ENCODE results near the gene MIA2. TPM values are rescaled to one million over a fixed set of nuclear protein-coding genes. Genes with fewer than 3 reads are reported as not detected.

Gene MIA2
- total and polyA plus RNA-seq, 5 donors from 2014 or later, result 21.1 to 26.2 (median 21.9) TPM

DNA sequence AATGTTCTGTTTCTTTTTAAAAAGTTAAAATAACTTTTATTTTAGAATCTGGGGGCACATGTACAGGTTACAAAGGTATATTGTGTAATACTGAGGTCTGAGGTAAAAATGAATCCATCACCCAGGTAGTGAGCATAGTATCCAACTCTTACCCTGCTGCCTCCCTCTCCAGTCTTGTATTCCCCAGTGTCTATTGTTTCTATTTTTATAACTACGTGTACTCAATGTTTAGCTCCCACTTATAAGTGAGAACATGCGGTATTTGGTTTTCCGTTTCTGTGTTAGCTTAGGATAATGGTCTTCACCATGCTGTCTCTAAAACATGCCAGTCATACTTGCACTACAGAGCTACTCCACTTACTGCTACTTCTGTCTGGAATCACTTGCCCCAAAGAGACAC is 190.1 kb downstream of the MIA2 start:
- Histone ChIP-seq H3K4me3 (ENCODE audit: low read depth, low read length) (peak overlapping the region; percentile 32), H3K4me1 (ENCODE audit: control insufficient read depth, insufficient read depth, low read length, poor library complexity, severe bottlenecking) (peaks cover 38% of the 10 kb centered on the region), H3K36me3 (ENCODE audit: control insufficient read depth, insufficient read depth, low read length) (peaks cover 5% of the 10 kb centered on the region), H3K9me3 (ENCODE audit: control insufficient read depth in 2 of 2, low read length in 2 of 2) (no peaks in the 10 kb centered on the region), H3K27me3 (ENCODE audit: control insufficient read depth, insufficient read depth, low read length) (no peaks in the 10 kb centered on the region), H3K27ac (ENCODE audit: insufficient read depth, low read length, poor library complexity, severe bottlenecking) (no peak overlapping the region)
- ATAC-seq (ENCODE audit: low read depth in 2 of 2) (no peak), DNase-seq (no peak)
- no peak overlapping the region for H3K27ac Mint-ChIP-seq
- H3K4me3 Mint-ChIP-seq, result peak overlapping the region in 2 of 4 donors; percentile 8 to 43
- H3K4me1 Mint-ChIP-seq, result peaks cover 62 to 90% (median 63%) of the 10 kb centered on the region in 4 donors
- H3K9me3 Mint-ChIP-seq, result peaks cover 0 to 3% (median 0%) of the 10 kb centered on the region in 7 donors
- no peaks in the 10 kb centered on the region for H3K27me3 Mint-ChIP-seq
- H3K36me3 Mint-ChIP-seq, result peaks cover 18% of the 10 kb centered on the region

- no peak for ATAC-seq (ENCODE audit: low read depth in 2 of 2)
- peak overlapping the region; percentile 51 for H3K4me3 ChIP-seq (ENCODE audit: low read depth, low read length)
- H3K36me3 ChIP-seq (ENCODE audit: control insufficient read depth, insufficient read depth, low read length), result no peaks in the 10 kb centered on the region
- Mint-ChIP-seq H3K36me3 (peaks cover 4% of the 10 kb centered on the region), H3K4me1 (peaks cover 59 to 90% (median 65%) of the 10 kb centered on the region in 4 donors), H3K27ac (no peak overlapping the region), H3K4me3 (peak overlapping the region in 3 of 4 donors; percentile 25 to 39 (median 36)), H3K27me3 (no peaks in the 10 kb centered on the region), H3K9me3 (no peaks in the 10 kb centered on the region)
- H3K27ac ChIP-seq (ENCODE audit: insufficient read depth, low read length, poor library complexity, severe bottlenecking), result no peak overlapping the region
- H3K27me3 ChIP-seq (ENCODE audit: control insufficient read depth, insufficient read depth, low read length), result no peaks in the 10 kb centered on the region
- no peak for DNase-seq
- H3K4me1 ChIP-seq (ENCODE audit: control insufficient read depth, insufficient read depth, low read length, poor library complexity, severe bottlenecking), result peaks cover 56% of the 10 kb centered on the region
- no peaks in the 10 kb centered on the region for H3K9me3 ChIP-seq (ENCODE audit: control insufficient read depth in 2 of 2, low read length in 2 of 2)
Observed at GRCh38 chr14:39425947-39426346, 192.2 kb downstream of the MIA2 start.

- Histone ChIP-seq H3K36me3 (ENCODE audit: control insufficient read depth, insufficient read depth, low read length) (no peaks in the 10 kb centered on the region), H3K27me3 (ENCODE audit: control insufficient read depth, insufficient read depth, low read length) (no peaks in the 10 kb centered on the region), H3K27ac (ENCODE audit: insufficient read depth, low read length, poor library complexity, severe bottlenecking) (no peak overlapping the region), H3K4me3 (ENCODE audit: low read depth, low read length) (peak overlapping the region; percentile 51), H3K4me1 (ENCODE audit: control insufficient read depth, insufficient read depth, low read length, poor library complexity, severe bottlenecking) (peaks cover 54% of the 10 kb centered on the region), H3K9me3 (ENCODE audit: control insufficient read depth in 2 of 2, low read length in 2 of 2) (no peaks in the 10 kb centered on the region)
- DNase-seq (peak in 1 of 3 donors; percentile 49), ATAC-seq (ENCODE audit: low read depth in 2 of 2) (no peak)
- H3K9me3 Mint-ChIP-seq, result no peaks in the 10 kb centered on the region
- H3K27me3 Mint-ChIP-seq, result no peaks in the 10 kb centered on the region
- peaks cover 55 to 87% (median 63%) of the 10 kb centered on the region in 4 donors for H3K4me1 Mint-ChIP-seq
- peak overlapping the region in 1 of 3 donors; percentile 72 for H3K27ac Mint-ChIP-seq
- H3K36me3 Mint-ChIP-seq, result peaks cover 5% of the 10 kb centered on the region
- H3K4me3 Mint-ChIP-seq, result peak overlapping the region; percentile 25 to 43 (median 36)
Observed at GRCh38 chr14:39426605-39427004, 192.9 kb downstream of the MIA2 start.

DNA sequence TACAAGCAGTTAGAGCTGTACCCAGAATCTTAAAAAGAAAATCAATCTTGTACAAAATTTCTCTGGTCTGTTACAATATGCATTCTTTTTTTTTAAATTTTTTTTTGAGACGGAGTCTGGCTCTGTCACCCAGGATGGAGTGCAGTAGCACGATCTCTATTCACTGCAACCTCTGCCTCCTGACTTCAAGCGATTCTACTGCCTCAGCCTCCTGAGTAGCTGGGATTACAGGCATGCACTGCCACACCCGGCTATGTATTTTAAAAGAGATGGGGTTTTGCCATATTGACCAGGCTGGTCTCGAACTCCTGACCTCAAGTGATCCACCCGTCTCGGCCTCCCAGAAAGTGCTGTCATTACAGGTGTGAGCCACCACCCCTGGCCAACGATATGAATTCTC is 194.4 kb downstream of the MIA2 start:
- H3K4me3 Mint-ChIP-seq, result peak overlapping the region; percentile 94 to 100 (median 100)

DNA sequence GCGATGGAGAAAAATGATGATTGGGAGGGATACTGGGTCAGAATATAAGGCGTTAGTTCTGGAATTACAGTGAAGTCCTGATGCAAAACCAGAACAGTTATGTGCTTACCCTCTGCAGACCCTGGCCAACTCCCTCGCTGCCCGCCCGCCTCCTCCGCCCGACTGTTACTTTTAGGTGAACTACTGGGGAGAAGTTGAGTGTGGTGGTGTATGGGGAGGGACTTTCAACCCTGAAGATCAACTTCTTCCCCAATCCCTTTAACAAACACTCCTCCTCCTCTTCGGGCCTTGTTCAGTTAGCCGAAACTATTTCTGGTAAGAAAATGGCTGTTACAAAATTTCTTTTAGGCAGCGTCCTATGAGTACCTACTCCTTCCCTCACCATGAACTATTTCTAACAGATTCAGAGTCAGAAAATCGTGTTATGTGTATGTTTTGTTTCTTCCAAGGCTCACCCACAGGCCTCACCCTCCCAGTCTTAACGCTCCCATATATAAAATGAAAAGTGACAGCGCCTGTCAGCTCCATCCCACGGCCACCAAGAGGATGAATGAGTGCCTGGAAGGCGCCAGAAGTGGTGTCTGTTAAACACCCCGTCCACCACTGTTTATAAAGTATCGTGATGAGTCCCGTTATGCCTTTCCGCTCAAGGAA is 197.2 kb downstream of the MIA2 start:
- Mint-ChIP-seq H3K27me3 (peaks cover 4% of the 10 kb centered on the region), H3K9me3 (peaks cover 0 to 2% (median 0%) of the 10 kb centered on the region in 7 donors), H3K4me3 (peak overlapping the region; percentile 94 to 100 (median 100)), H3K4me1 (peaks cover 41 to 60% (median 51%) of the 10 kb centered on the region in 4 donors), H3K36me3 (peaks cover 5% of the 10 kb centered on the region), H3K27ac (peak overlapping the region; percentile 78 to 100 (median 99))
- Histone ChIP-seq H3K36me3 (ENCODE audit: control insufficient read depth, insufficient read depth, low read length) (no peaks in the 10 kb centered on the region), H3K4me1 (ENCODE audit: control insufficient read depth, insufficient read depth, low read length, poor library complexity, severe bottlenecking) (peaks cover 56% of the 10 kb centered on the region), H3K27me3 (ENCODE audit: control insufficient read depth, insufficient read depth, low read length) (no peaks in the 10 kb centered on the region), H3K27ac (ENCODE audit: insufficient read depth, low read length, poor library complexity, severe bottlenecking) (peak overlapping the region; percentile 99), H3K9me3 (ENCODE audit: control insufficient read depth in 2 of 2, low read length in 2 of 2) (no peaks in the 10 kb centered on the region), H3K4me3 (ENCODE audit: low read depth, low read length) (peak overlapping the region; percentile 96)
- DNase-seq, result no peak
- ATAC-seq (ENCODE audit: low read depth in 2 of 2), result no peak

More for the DNA sequence above, 194.4 kb downstream of the MIA2 start:
- peak overlapping the region in 1 of 3 donors; percentile 76 for H3K27ac Mint-ChIP-seq
- no peaks in the 10 kb centered on the region for H3K9me3 ChIP-seq (ENCODE audit: control insufficient read depth in 2 of 2, low read length in 2 of 2)
- H3K4me3 ChIP-seq (ENCODE audit: low read depth, low read length), result peak overlapping the region; percentile 96
- H3K36me3 Mint-ChIP-seq, result peaks cover 5% of the 10 kb centered on the region
- H3K27me3 ChIP-seq (ENCODE audit: control insufficient read depth, insufficient read depth, low read length), result no peaks in the 10 kb centered on the region
- H3K4me1 Mint-ChIP-seq, result peaks cover 49 to 73% (median 57%) of the 10 kb centered on the region in 4 donors
- peaks cover 4% of the 10 kb centered on the region for H3K27me3 Mint-ChIP-seq
- peaks cover 0 to 2% (median 0%) of the 10 kb centered on the region in 7 donors for H3K9me3 Mint-ChIP-seq
- no peak overlapping the region for H3K27ac ChIP-seq (ENCODE audit: insufficient read depth, low read length, poor library complexity, severe bottlenecking)
- no peak for ATAC-seq (ENCODE audit: low read depth in 2 of 2)
- H3K36me3 ChIP-seq (ENCODE audit: control insufficient read depth, insufficient read depth, low read length), result no peaks in the 10 kb centered on the region
- DNase-seq, result no peak
- H3K4me1 ChIP-seq (ENCODE audit: control insufficient read depth, insufficient read depth, low read length, poor library complexity, severe bottlenecking), result peaks cover 60% of the 10 kb centered on the region

GRCh38 chr14:39431416-39432178 is 197.9 kb downstream of the MIA2 start:
- ATAC-seq (ENCODE audit: low read depth in 2 of 2) (peak; percentile 2), DNase-seq (peak; percentile 35 to 77 (median 53))
- peaks cover 5% of the 10 kb centered on the region for H3K36me3 Mint-ChIP-seq
- H3K9me3 Mint-ChIP-seq, result peaks cover 0 to 2% (median 0%) of the 10 kb centered on the region in 7 donors
- peak overlapping the region; percentile 96 for H3K4me3 ChIP-seq (ENCODE audit: low read depth, low read length)
- peak overlapping the region; percentile 100 for H3K27ac Mint-ChIP-seq
- H3K27me3 Mint-ChIP-seq, result peaks cover 4% of the 10 kb centered on the region
- no peaks in the 10 kb centered on the region for H3K9me3 ChIP-seq (ENCODE audit: control insufficient read depth in 2 of 2, low read length in 2 of 2)
- peaks cover 36 to 55% (median 45%) of the 10 kb centered on the region in 4 donors for H3K4me1 Mint-ChIP-seq
- no peaks in the 10 kb centered on the region for H3K27me3 ChIP-seq (ENCODE audit: control insufficient read depth, insufficient read depth, low read length)
- H3K4me1 ChIP-seq (ENCODE audit: control insufficient read depth, insufficient read depth, low read length, poor library complexity, severe bottlenecking), result peaks cover 56% of the 10 kb centered on the region
- peak overlapping the region; percentile 99 for H3K27ac ChIP-seq (ENCODE audit: insufficient read depth, low read length, poor library complexity, severe bottlenecking)
- no peaks in the 10 kb centered on the region for H3K36me3 ChIP-seq (ENCODE audit: control insufficient read depth, insufficient read depth, low read length)
- peak overlapping the region; percentile 94 to 100 (median 100) for H3K4me3 Mint-ChIP-seq

GRCh38 chr14:39432179-39432618 is 198.5 kb downstream of the MIA2 start, which contains the start of gene FBXO33:
FBXO33 (minus strand) TSS chr14:39432433; CDS start chr14:39432162, 271 bp downstream.
- H3K27me3 ChIP-seq (ENCODE audit: control insufficient read depth, insufficient read depth, low read length), result no peaks in the 10 kb centered on the region
- peaks cover 51% of the 10 kb centered on the region for H3K4me1 ChIP-seq (ENCODE audit: control insufficient read depth, insufficient read depth, low read length, poor library complexity, severe bottlenecking)
- peaks cover 0 to 2% (median 0%) of the 10 kb centered on the region in 7 donors for H3K9me3 Mint-ChIP-seq
- ATAC-seq (ENCODE audit: low read depth in 2 of 2) (peak; percentile 87), DNase-seq (peak; percentile 95 to 98 (median 98))
- peak within 1 kb of the TSS; percentile 96 for H3K4me3 ChIP-seq (ENCODE audit: low read depth, low read length)
- peaks cover 5% of the 10 kb centered on the region for H3K36me3 Mint-ChIP-seq
- peak within 1 kb of the TSS; percentile 99 for H3K27ac ChIP-seq (ENCODE audit: insufficient read depth, low read length, poor library complexity, severe bottlenecking)
- H3K9me3 ChIP-seq (ENCODE audit: control insufficient read depth in 2 of 2, low read length in 2 of 2), result no peaks in the 10 kb centered on the region
- no peaks in the 10 kb centered on the region for H3K36me3 ChIP-seq (ENCODE audit: control insufficient read depth, insufficient read depth, low read length)
- H3K27ac Mint-ChIP-seq, result peak within 1 kb of the TSS; percentile 100
- H3K27me3 Mint-ChIP-seq, result peaks cover 4% of the 10 kb centered on the region
- peaks cover 30 to 49% (median 39%) of the 10 kb centered on the region in 4 donors for H3K4me1 Mint-ChIP-seq
- H3K4me3 Mint-ChIP-seq, result peak within 1 kb of the TSS; percentile 94 to 100 (median 100)
